Measurements from ENCODE around the gene AEN.

DNA sequence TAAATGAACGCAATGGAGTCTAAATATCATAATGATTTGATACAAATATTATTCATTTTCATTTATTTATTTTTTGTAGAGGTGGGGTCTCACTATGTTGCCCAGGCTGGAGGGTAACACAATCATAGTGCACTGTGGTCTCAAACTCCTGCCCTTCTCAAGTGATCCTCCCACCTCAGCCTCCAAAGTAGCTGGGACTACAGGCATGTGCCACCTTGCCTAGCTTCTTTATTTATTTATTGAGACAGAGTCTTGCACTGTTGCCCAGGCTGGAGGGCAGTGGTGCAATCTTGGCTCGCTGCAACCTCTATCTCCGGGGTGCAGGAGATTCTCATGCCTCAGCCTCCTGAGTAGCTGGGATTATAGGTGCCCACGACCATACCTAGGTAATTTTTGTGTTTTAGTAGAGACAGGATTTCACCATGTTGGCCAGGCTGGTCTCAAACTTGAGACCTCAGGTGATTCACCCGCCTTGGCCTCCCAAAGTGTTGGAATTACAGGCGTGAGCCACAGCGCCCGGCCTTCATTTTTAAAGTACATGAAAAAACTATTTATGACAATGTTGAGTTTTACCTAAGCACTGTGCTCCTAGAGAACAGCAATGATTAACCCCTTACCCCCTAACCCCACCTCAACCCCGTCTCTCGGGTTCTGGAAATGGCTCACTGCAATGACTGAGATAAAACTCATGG, 4.0 kb upstream of the AEN start:
- no peak for TF ChIP-seq RAD21 (IDR thresholded peaks at IDR 0.05; ENCODE audit: low read depth)
- no peak for TF ChIP-seq POLR2AphosphoS5 (IDR thresholded peaks at IDR 0.05; ENCODE audit: low read depth, low read length)
- no peak for TF ChIP-seq EZH2 (IDR thresholded peaks at IDR 0.05)
- TF ChIP-seq CTCF (IDR thresholded peaks at IDR 0.05 in 2 of 3, conservative IDR thresholded peaks at IDR 0.05 in 1 of 3; ENCODE audit: borderline replicate concordance in 1 of 3, insufficient read depth in 1 of 3, low read depth in 2 of 3, low read length in 2 of 3), result no peak
- TF ChIP-seq, protein P1, sequence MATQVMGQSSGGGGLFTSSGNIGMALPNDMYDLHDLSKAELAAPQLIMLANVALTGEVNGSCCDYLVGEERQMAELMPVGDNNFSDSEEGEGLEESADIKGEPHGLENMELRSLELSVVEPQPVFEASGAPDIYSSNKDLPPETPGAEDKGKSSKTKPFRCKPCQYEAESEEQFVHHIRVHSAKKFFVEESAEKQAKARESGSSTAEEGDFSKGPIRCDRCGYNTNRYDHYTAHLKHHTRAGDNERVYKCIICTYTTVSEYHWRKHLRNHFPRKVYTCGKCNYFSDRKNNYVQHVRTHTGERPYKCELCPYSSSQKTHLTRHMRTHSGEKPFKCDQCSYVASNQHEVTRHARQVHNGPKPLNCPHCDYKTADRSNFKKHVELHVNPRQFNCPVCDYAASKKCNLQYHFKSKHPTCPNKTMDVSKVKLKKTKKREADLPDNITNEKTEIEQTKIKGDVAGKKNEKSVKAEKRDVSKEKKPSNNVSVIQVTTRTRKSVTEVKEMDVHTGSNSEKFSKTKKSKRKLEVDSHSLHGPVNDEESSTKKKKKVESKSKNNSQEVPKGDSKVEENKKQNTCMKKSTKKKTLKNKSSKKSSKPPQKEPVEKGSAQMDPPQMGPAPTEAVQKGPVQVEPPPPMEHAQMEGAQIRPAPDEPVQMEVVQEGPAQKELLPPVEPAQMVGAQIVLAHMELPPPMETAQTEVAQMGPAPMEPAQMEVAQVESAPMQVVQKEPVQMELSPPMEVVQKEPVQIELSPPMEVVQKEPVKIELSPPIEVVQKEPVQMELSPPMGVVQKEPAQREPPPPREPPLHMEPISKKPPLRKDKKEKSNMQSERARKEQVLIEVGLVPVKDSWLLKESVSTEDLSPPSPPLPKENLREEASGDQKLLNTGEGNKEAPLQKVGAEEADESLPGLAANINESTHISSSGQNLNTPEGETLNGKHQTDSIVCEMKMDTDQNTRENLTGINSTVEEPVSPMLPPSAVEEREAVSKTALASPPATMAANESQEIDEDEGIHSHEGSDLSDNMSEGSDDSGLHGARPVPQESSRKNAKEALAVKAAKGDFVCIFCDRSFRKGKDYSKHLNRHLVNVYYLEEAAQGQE (IDR thresholded peaks at IDR 0.05; ENCODE audit: low read depth), result no peak
- no peak for TF ChIP-seq ATF3 (IDR thresholded peaks at IDR 0.05)
- TF ChIP-seq POLR2A (IDR thresholded peaks at IDR 0.05; ENCODE audit: borderline replicate concordance, extremely low read depth, insufficient read depth, insufficient read length), result no peak
- TF ChIP-seq JUND (IDR thresholded peaks at IDR 0.05), result no peak
- no peak for TF ChIP-seq MAX (IDR thresholded peaks at IDR 0.05)
- no peak for TF ChIP-seq CEBPB (IDR thresholded peaks at IDR 0.05; ENCODE audit: low read depth)
- no peak for TF ChIP-seq SIN3A (IDR thresholded peaks at IDR 0.05; ENCODE audit: low read depth)
- no peak for TF ChIP-seq TCF7L2 (IDR thresholded peaks at IDR 0.05; ENCODE audit: borderline replicate concordance, extremely low read depth, insufficient read depth, insufficient read length)
